ENCODE data around the gene ARHGAP27.

ARHGAP27 gene

GRCh38 chr17:45382226-45382625 lies 50.4 kb downstream of the ARHGAP27 start:
- no peak for DNase-seq

- DNase-seq, result no peak
These were observed 51.7 kb downstream of the ARHGAP27 start for GRCh38 chr17:45380991-45381390.

- no peak for DNase-seq
These were observed 52.5 kb downstream of the ARHGAP27 start for GRCh38 chr17:45380046-45380765.

GRCh38 chr17:45377401-45377800 lies 55.3 kb downstream of the ARHGAP27 start:
- no peak for DNase-seq

GRCh38 chr17:45376171-45377005 lies 56.3 kb downstream of the ARHGAP27 start:
- DNase-seq, result no peak

- DNase-seq, result no peak
These were observed 58.2 kb downstream of the ARHGAP27 start for GRCh38 chr17:45374501-45374900.

- no peak for DNase-seq
These were observed 60.3 kb downstream of the ARHGAP27 start for GRCh38 chr17:45372325-45372869.

- DNase-seq, result peak; percentile 13 to 50
These were observed 61.0 kb downstream of the ARHGAP27 start for GRCh38 chr17:45371414-45372324.

GRCh38 chr17:45370949-45371413 lies 61.7 kb downstream of the ARHGAP27 start:
- no peak for DNase-seq

- no peak for DNase-seq
These were observed 63.2 kb downstream of the ARHGAP27 start for GRCh38 chr17:45369421-45369820.

GRCh38 chr17:45368651-45369050 lies 64.0 kb downstream of the ARHGAP27 start:
- DNase-seq, result no peak

- DNase-seq, result no peak
These were observed 65.5 kb downstream of the ARHGAP27 start for GRCh38 chr17:45367216-45367615.

GRCh38 chr17:45366691-45367090 lies 66.0 kb downstream of the ARHGAP27 start:
- DNase-seq, result no peak

GRCh38 chr17:45366049-45366448 lies 66.6 kb downstream of the ARHGAP27 start:
- DNase-seq, result no peak

GRCh38 chr17:45364531-45365390 lies 67.9 kb downstream of the ARHGAP27 start:
- no peak for DNase-seq

GRCh38 chr17:45363498-45363897 lies 69.2 kb downstream of the ARHGAP27 start:
- no peak for DNase-seq

GRCh38 chr17:45361976-45362375 lies 70.7 kb downstream of the ARHGAP27 start:
- no peak for DNase-seq

- no peak for DNase-seq
These were observed 71.2 kb downstream of the ARHGAP27 start for GRCh38 chr17:45361451-45361850.

- no peak for DNase-seq
These were observed 75.2 kb downstream of the ARHGAP27 start for GRCh38 chr17:45357364-45357997.

- DNase-seq, result no peak
These were observed 77.6 kb downstream of the ARHGAP27 start for GRCh38 chr17:45355087-45355486.

GRCh38 chr17:45353043-45353442 lies 79.6 kb downstream of the ARHGAP27 start:
- peak; percentile 13 to 23 for DNase-seq
